Mucosa of descending colon (tissue), 3 donors: ENCODE data around the gene ZBTB48. TPM values are rescaled to one million over a fixed set of nuclear protein-coding genes. Genes with fewer than 3 reads are reported as not detected.

Experiments
- ATAC-seq: fragments of 200-7000 bp; cut with Tn5 transposase; one replicate; pipeline ENCODE4 v1.9.1; 2020; ENCODE audit warnings: mild to moderate bottlenecking, moderate library complexity
- DNase-seq, 3 donors: peaks; one replicate each; pipeline ENCODE4 v3.0.0-alpha.2; 2020
- H3K36me3 ChIP-seq: fragments of 200-600 bp; one replicate; pipeline ENCODE4 v1.8.0; 2021; ENCODE audit warnings: low read depth, mild to moderate bottlenecking
- H3K4me1 ChIP-seq: fragments of 200-600 bp; one replicate; pipeline ENCODE4 v1.8.0; 2021; ENCODE audit warnings: low read depth, mild to moderate bottlenecking
- H3K4me3 ChIP-seq: fragments of 200-600 bp; one replicate; pipeline ENCODE4 v1.8.0; 2021; ENCODE audit warnings: mild to moderate bottlenecking
- H3K9me3 ChIP-seq: fragments of 200-600 bp; one replicate; pipeline ENCODE4 v1.8.0; 2021; ENCODE audit warnings: mild to moderate bottlenecking
- intact Hi-C, 2 donors: fragments of 100-400 bp; cut with DNase I in 1 of 2; cut with micrococcal nuclease in 1 of 2; formaldehyde crosslinking; loops; one replicate each; pipeline versions ENCODE4 v1.11.0 to v1.11.1; 2022; cut with DNase I, micrococcal nuclease
- total RNA-seq, 3 donors: library from RNA; stranded (reverse); fragmentation: NEBNext Ultra II Directional in 2 of 3; extraction: Animal tissue kit (Norgen Biotek cat#: 25700) in 2 of 3; gene quantifications; one replicate each; pipeline versions ENCODE4 v1.2.1 to v1.2.4, GENCODE V29; 2021 to 2023
- TF ChIP-seq, protein P1 (sequence below): fragments of 200-600 bp; IDR thresholded peaks from one replicate; pipeline ENCODE4 v1.8.0; 2022; ENCODE audit warnings: antibody characterized with exemption, mild to moderate bottlenecking
- donor health status: DM: no; HTN: no; CAD: no; lungs with moderate emphysema.
- donor health status: DM: no; HTN: no; CAD: no.
- donor health status: DM: no; HTN: yes; CAD: no.

ZBTB48 gene
- total RNA-seq, 3 donors from 2014 or later: 36.8 to 53.9 (median 42.3) TPM

DNA sequence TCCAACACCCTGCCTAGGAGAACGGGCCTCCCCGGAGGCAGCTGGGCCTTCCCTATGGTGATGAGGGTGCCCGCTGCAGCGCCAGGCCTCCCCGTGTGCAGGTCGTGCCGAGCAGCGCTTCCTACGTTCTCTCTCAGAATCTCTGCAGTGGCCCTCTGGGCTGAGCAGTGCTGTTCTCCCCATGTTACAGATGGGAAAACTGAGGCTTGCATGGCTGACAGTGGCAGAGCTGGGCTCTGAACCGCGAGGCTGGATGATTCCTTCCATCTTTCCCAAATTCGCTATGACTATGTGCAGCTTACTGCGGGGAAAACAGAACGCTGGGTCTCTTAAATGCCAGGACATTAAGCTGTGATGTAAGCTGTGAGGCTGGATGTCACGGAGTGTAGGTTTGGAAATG, 14.0 kb downstream of the ZBTB48 start:
- Histone ChIP-seq H3K36me3 (peaks cover 4% of the 10 kb centered on the region), H3K4me1 (no peaks in the 10 kb centered on the region), H3K4me3 (no peak overlapping the region), H3K9me3 (no peaks in the 10 kb centered on the region)
- TF ChIP-seq, protein P1, sequence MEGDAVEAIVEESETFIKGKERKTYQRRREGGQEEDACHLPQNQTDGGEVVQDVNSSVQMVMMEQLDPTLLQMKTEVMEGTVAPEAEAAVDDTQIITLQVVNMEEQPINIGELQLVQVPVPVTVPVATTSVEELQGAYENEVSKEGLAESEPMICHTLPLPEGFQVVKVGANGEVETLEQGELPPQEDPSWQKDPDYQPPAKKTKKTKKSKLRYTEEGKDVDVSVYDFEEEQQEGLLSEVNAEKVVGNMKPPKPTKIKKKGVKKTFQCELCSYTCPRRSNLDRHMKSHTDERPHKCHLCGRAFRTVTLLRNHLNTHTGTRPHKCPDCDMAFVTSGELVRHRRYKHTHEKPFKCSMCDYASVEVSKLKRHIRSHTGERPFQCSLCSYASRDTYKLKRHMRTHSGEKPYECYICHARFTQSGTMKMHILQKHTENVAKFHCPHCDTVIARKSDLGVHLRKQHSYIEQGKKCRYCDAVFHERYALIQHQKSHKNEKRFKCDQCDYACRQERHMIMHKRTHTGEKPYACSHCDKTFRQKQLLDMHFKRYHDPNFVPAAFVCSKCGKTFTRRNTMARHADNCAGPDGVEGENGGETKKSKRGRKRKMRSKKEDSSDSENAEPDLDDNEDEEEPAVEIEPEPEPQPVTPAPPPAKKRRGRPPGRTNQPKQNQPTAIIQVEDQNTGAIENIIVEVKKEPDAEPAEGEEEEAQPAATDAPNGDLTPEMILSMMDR: no peak
- intact Hi-C loops: no loop called here
- DNase-seq: no peak
- no peak for ATAC-seq

DNA sequence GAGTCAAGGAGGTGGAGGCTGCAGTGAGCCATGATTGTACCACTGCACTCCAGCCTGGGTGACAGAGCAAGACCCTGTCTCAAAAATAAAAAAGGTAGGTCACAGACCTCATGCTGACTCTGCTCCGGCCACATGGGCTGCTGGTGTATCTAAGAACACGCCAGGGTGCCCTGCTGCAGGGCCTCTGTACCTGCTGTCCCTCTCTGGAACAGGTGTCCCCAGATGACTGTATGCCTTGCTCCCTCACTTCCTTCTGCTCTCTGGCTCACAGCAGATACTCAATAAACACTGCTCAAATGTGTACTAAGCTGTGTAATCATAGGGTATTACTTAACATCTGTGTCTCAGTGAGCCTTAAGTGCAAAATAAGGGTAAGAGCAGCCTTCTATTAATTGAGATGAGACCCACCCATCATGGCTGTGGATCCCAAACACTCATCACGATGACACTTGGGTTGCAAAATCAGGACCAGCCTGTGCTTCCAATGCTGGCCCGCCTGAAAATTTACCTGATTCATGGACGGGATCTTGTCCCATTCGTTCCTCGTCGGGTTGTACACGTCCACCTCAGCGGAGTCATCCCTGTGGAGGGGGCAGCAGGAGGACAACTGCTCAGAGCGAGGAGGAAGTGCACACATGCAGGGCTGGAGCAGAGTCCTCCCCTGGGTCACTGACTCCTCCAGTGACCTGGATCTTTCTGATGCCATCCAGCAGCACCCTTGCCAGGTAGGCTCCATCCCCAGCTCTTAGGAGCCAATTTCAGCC, 15.4 kb downstream of the ZBTB48 start:
- peaks cover under 1% of the 10 kb centered on the region for H3K36me3 ChIP-seq
- H3K9me3 ChIP-seq: no peaks in the 10 kb centered on the region
- H3K4me1 ChIP-seq: peaks cover 12% of the 10 kb centered on the region
- DNase-seq: no peak
- intact Hi-C loops: no loop called here
- no peak overlapping the region for H3K4me3 ChIP-seq
- TF ChIP-seq, protein P1: no peak
- ATAC-seq: peak; percentile 53

DNA sequence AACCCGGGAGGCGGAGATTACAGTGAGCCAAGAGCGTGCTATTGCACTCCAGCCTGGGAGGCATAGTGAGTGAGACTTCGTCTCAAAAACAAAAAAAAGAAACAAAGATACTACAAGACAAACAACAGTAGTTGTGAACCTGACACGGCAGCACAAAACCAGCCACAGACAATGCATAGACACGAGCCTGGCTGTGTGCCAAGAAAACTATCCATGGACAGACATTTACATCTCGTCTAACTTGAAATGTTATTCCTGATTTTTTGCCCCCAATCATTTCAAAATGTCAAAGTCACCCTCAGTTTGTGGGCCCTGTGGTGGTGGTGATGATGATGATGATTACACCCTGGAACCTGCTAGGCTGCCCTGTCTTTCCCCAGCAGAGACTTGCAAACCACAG, 16.6 kb downstream of the ZBTB48 start:
- no peaks in the 10 kb centered on the region for H3K9me3 ChIP-seq
- ATAC-seq (no peak), DNase-seq (no peak)
- H3K4me3 ChIP-seq: no peak overlapping the region
- TF ChIP-seq, protein P1: no peak
- no peaks in the 10 kb centered on the region for H3K36me3 ChIP-seq
- peaks cover 17% of the 10 kb centered on the region for H3K4me1 ChIP-seq
- intact Hi-C loops: no loop called here

DNA sequence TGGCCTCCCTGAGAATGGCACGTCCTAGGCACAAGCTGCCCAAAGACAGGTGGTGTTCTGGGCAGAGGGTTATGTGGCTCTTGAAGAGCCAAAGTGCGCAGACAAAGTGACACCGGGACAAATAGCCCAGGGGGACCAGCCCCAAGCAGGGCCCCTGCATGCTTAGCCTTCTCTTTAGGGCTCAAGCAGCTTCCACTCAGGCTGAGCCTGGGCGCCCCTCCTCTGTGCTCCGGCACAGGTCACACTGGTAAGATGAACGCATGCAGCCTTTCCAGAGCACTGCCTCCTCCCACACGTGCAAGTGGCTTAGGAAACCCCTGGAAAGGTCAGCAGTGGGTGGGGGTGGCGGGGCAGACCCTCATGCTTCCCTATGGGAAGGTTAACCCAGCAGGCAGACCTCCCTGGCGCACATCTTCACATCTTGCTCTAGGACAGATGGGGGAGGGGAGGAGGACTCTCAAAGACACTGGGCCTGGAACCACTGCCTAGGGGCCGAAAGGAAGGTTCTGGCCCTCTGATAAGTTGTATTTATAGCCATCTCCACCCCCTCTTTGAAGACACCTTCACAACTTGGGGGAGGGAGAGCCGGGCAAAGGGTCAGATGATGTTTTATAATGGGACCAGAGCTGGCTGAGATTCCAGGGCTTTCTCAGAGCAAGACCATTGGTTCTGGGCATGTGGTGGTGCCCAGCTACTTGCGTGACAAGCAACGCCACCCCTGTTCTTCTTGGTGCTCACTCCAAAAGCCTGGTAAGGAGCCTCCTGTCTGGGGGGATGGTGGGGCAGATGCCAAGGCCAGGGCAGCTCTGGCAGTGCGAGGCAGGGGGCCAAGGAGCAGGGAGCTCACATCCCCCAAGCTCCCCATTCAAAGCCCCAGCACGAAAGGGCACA, 17.3 kb downstream of the ZBTB48 start:
- DNase-seq (no peak), ATAC-seq (no peak)
- no peak overlapping the region for H3K4me3 ChIP-seq
- peaks cover 17% of the 10 kb centered on the region for H3K4me1 ChIP-seq
- H3K9me3 ChIP-seq: no peaks in the 10 kb centered on the region
- TF ChIP-seq, protein P1: no peak
- intact Hi-C loops: no loop called here
- H3K36me3 ChIP-seq: no peaks in the 10 kb centered on the region

DNA sequence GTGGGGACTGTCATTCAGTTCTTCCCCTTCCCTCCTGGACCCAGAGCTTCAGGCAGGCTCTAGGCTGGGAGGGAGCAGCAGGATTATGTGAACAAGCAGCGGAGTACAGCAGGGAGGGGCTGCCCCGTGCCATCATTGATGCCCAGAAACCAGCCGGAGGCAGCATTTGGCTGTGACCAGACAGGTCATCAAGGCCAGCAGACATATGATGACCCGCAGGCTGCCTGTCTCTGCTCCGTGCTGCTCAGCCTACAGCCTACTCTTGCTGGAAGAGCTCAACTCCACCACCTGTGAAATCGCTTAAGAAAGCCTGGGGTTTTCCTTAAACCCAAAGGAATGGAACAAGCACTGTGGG, 18.0 kb downstream of the ZBTB48 start:
- H3K36me3 ChIP-seq: no peaks in the 10 kb centered on the region
- H3K4me3 ChIP-seq: no peak overlapping the region
- ATAC-seq (no peak), DNase-seq (no peak)
- TF ChIP-seq, protein P1: no peak
- H3K9me3 ChIP-seq: no peaks in the 10 kb centered on the region
- peaks cover 17% of the 10 kb centered on the region for H3K4me1 ChIP-seq
- intact Hi-C loops: no loop called here
